HG03520 (cell line): ENCODE results near the gene PCDHB11.
"Not testable (repeated sequence)": the region's sequence is repeated elsewhere in the genome, so short reads cannot be mapped to it uniquely, and the experiment has no call there.

ENCODE experiments used
- ATAC-seq: cut with Tn5 transposase; IDR thresholded peaks from one replicate; pipeline ENCODE4 v1.9.1; 2021; ENCODE audit warnings: mild to moderate bottlenecking, moderate library complexity; ENCODE audit not compliant: unreplicated experiment

The PCDHB11 gene

DNA sequence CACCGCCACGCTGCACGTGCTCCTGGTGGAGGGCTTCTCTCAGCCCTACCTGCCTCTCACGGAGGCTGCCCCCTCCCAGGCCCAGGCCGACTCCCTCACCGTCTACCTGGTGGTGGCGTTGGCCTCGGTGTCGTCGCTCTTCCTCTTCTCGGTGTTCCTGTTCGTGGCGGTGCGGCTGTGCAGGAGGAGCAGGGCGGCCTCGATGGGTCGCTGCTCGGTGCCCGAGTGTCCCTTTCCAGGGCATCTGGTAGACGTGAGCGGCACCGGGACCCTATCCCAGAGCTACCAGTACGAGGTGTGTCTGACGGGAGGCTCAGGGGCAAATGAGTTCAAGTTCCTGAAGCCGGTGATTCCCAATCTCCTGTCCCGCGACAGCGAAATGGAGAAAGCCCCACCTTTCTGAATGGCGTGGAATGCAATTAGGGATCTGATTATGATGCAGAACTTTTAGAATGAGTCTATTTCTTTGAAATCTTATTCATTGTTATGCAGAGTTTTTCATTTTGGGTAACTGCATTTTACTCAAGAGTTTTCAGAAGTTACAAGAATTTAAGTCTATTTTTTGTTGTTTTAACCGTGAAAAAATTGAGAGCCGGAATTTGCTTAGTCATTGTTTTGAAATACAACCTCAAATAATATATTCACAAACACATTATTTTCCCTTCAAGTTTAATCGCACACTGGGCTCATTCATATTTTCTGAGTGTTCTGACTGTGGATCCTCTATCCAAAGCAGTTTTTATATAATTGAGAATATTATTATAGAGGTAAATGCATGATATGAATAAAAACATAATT, 37.3 kb downstream of the PCDHB11 start:
- no peak for ATAC-seq

DNA sequence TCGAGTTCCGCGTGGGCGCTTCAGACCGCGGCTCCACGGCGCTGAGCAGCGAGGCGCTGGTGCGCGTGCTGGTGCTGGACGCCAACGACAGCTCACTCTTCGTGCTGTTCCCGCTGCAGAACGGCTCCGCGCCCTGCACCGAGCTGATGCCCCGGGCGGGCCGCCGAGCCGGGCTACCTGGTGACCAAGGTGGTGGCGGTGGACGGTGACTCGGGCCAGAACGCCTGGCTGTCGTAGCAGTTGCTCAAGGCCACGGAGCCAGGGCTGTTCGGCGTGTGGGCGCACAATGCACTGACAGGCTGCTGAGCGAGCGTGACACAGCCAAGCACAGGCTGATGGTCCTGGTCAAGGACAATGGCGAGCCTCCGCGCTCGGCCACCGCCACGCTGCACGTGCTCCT, 42.1 kb downstream of the PCDHB11 start:
- no peak for ATAC-seq

DNA sequence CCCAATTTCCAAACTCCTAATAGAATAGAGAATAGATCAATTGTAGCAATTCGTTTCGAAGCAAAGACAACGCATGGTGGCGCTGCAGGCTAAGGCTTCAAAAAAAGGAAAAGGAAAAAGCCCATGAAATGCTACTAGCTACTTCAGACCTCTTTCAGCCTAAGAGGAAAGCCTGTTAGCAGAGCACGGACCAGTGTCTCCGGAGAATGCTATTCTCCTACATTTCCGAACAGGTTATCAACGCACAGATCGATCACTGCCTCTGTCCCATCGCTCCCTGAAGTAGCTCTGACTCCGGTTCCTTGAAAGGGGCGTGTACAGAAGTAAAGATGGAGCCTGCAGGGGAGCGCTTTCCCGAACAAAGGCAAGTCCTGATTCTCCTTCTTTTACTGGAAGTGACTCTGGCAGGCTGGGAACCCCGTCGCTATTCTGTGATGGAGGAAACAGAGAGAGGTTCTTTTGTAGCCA, 45.9 kb downstream of the PCDHB11 start, which contains the start of gene PCDHB15:
PCDHB15 (plus strand) TSS at position 146 of the 468 bp plus-strand sequence; CDS start at position 330, 184 bp downstream.
- ATAC-seq: no peak

DNA sequence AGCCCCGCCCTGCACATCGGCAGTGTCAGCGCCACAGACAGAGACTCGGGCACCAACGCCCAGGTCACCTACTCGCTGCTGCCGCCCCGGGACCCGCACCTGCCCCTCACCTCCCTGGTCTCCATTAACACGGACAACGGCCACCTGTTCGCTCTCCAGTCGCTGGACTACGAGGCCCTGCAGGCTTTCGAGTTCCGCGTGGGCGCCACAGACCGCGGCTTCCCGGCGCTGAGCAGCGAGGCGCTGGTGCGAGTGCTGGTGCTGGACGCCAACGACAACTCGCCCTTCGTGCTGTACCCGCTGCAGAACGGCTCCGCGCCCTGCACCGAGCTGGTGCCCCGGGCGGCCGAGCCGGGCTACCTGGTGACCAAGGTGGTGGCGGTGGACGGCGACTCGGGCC, 47.5 kb downstream of the PCDHB11 start:
- ATAC-seq: not testable (repeated sequence)

DNA sequence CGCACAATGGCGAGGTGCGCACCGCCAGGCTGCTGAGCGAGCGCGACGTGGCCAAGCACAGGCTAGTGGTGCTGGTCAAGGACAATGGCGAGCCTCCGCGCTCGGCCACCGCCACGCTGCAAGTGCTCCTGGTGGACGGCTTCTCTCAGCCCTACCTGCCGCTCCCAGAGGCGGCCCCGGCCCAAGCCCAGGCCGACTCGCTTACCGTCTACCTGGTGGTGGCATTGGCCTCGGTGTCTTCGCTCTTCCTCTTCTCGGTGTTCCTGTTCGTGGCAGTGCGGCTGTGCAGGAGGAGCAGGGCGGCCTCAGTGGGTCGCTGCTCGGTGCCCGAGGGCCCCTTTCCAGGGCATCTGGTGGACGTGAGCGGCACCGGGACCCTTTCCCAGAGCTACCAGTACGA, 48.0 kb downstream of the PCDHB11 start:
- not testable (repeated sequence) for ATAC-seq

DNA sequence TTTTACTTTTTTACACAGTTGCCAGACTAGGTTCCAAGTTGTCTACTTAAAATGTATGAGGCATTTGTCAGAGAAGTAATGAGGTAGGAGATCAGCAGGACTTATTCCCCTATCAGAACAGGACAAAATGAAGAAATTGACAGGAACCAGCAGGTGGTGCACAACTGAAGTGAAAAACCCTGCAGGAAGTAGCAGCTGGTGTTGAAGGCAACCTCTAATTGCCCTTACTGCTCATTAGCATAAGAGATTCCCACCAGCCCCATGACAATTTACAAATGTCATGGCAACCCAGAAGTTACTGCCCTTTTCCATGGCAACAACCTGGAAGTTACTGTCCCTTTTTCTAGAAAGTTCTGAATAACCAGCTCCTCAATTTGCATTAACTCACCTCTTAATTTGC, 51.1 kb downstream of the PCDHB11 start:
- ATAC-seq: no peak
